ENCODE results near the gene DNASE2B. TPM values are rescaled to one million over a fixed set of nuclear protein-coding genes. Genes with fewer than 3 reads are reported as not detected.

DNASE2B gene
- total RNA-seq, 4 donors from 2014 or later: 1.3 to 8.2 (median 2.9) TPM

DNA sequence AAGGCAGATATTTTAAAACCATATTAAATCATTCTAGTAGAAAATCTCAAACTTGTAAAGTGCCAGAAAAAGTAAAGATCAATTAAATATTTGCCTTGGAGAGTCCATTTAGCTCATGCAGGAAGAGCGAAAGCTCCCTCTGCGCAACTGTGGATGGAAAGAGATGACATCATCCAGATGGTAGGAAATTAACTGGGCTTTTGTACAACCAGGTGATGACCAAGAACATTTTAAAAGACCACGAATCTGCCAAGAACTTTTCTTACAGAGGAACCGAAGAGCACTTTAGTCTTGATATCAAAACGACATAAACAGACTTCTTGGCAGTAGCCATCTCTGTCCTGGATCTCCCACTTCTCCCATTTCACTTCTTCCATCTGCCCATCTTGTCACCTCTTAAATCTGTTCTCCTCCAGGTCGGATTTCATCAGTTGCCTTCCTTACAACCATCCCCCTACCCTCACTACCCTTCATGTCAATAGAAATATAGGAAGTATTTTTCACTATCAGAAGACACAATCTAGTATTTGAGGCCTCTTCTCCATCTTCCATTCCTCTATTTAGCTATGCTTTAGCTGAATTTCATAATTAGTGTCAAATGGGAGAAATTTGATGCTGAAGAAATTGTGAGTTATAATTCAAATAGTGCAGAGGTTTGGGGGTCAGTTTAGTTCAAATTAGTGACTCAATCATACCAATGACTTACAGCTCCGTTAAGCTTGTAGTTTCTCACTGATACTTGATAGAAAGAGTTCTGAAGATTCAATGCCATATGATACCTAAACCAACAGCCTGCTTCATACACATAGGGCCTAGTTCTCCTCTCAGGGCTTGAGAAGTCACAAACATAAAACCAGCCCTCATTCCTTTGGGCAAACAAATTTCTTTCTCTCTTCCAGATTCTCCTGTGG lies 22.0 kb upstream of the DNASE2B start:
- Histone ChIP-seq H3K4me3 (peak overlapping the region in 1 of 4 donors; percentile 7), H3K36me3 (no peaks in the 10 kb centered on the region), H3K9me3 (no peaks in the 10 kb centered on the region), H3K27ac (peak overlapping the region; percentile 74 to 87 (median 77)), H3K4me1 (peaks cover 43 to 54% of the 10 kb centered on the region in 2 donors), H3K27me3 (no peaks in the 10 kb centered on the region)
- in situ Hi-C loops (cut with MboI; ENCODE audit: low sequenced_read_pairs in 4 of 4) (loop anchor here in 1 of 4 donors (10.0 kb wide), 1 partner anchor 71 kb away; the partner anchor contains the start of gene SAMD13), intact Hi-C loops (cut with DNase I; ENCODE audit: low total_unique reads) (loop anchor here (2.0 to 10.0 kb wide), 2 partner anchors 75 to 129 kb away; partner anchors contain the start of genes GNG5, SAMD13 and SPATA1)
- TF ChIP-seq, protein P1, sequence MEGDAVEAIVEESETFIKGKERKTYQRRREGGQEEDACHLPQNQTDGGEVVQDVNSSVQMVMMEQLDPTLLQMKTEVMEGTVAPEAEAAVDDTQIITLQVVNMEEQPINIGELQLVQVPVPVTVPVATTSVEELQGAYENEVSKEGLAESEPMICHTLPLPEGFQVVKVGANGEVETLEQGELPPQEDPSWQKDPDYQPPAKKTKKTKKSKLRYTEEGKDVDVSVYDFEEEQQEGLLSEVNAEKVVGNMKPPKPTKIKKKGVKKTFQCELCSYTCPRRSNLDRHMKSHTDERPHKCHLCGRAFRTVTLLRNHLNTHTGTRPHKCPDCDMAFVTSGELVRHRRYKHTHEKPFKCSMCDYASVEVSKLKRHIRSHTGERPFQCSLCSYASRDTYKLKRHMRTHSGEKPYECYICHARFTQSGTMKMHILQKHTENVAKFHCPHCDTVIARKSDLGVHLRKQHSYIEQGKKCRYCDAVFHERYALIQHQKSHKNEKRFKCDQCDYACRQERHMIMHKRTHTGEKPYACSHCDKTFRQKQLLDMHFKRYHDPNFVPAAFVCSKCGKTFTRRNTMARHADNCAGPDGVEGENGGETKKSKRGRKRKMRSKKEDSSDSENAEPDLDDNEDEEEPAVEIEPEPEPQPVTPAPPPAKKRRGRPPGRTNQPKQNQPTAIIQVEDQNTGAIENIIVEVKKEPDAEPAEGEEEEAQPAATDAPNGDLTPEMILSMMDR (IDR thresholded peaks at IDR 0.05 in 4 of 5, conservative IDR thresholded peaks at IDR 0.05 in 1 of 5): no peak
- no peak for TF ChIP-seq POLR2A (IDR thresholded peaks at IDR 0.05)
- DNase-seq (peak in 1 of 2 donors; percentile 55), ATAC-seq (peak; percentile 62 to 82)

DNA sequence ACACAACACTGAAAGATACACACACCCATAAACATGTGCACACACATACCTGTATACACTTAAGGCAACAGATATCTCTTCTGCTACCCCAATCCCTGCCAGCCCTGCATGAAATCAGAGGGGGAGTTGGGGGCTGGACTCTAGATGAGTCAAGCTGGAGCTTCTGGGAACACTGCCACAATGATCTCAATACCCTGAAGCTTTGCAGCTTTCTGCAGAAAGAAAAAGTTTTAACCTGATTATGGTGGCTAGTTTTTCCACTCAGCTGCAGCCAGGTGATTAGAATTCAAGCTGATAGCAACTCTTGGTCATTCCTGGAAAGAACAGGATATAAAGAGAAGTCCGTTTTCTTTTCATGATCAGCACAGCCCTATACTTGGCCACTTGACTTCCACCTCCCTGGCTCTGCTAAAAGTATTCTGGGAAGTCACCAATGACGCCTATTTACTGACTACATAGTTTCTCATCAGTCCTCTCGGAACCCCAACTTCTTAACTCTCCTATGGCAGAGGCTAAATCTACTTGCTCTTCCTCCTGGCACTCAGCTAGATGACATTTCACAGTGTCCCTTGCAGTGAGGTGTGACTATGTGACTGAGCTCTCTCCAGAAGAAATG lies 20.7 kb upstream of the DNASE2B start:
- DNase-seq (peak in 1 of 2 donors; percentile 23), ATAC-seq (no peak)
- TF ChIP-seq POLR2A (IDR thresholded peaks at IDR 0.05): no peak
- TF ChIP-seq, protein P1 (IDR thresholded peaks at IDR 0.05 in 4 of 5, conservative IDR thresholded peaks at IDR 0.05 in 1 of 5): no peak
- intact Hi-C loops (cut with DNase I; ENCODE audit: low total_unique reads) (loop anchor here (2.0 to 10.0 kb wide), 2 partner anchors 77 to 127 kb away; partner anchors contain the start of genes GNG5, SAMD13 and SPATA1), in situ Hi-C loops (cut with MboI; ENCODE audit: low sequenced_read_pairs in 4 of 4) (loop anchor here in 1 of 4 donors (10.0 kb wide), 1 partner anchor 73 kb away; the partner anchor contains the start of gene SAMD13)
- Histone ChIP-seq H3K36me3 (no peaks in the 10 kb centered on the region), H3K4me1 (peaks cover 43 to 54% of the 10 kb centered on the region in 2 donors), H3K27me3 (no peaks in the 10 kb centered on the region), H3K27ac (peak overlapping the region; percentile 74 to 87 (median 77)), H3K9me3 (no peaks in the 10 kb centered on the region), H3K4me3 (no peak overlapping the region)

DNA sequence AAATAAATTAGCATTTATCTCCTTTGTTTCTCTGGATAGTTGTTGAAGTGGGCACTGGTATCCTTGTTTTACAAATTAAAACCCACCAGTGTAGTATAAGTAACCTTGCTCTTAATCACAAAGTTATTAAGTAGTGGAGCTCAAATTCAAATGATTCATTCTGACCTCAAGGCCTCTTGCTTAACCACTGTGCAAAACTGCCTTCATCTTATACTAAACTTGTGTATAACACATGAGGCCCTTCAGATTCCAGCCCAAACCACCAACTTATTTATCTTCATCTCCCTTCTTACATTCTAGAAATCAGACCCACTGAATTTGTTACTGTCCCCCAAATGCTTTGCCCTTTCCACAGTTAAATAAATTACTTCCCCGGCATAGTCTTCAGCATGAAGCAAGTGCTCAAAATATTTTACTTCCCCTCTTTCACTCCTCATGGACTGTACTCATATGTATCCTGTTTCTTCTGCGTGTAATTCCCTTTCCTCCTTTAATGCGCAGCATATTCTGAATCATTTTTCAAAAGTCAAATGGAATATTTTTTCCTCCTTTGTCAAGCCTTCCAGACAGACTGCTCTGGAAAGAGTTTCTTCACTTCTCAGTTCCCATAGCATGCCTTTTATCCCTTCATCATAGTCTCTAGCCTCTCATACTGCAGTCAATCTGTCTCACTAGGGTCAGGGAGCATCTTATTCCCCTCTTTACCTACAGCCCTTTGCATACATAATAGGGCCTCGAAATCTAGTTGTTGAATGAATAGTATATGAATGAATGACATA lies 19.0 kb upstream of the DNASE2B start:
- no peaks in the 10 kb centered on the region for H3K36me3 ChIP-seq
- ATAC-seq (no peak), DNase-seq (no peak)
- in situ Hi-C loops (cut with MboI; ENCODE audit: low sequenced_read_pairs in 4 of 4): loop anchor here in 1 of 4 donors (10.0 kb wide), 1 partner anchor 75 kb away; the partner anchor contains the start of gene SAMD13
- intact Hi-C loops (cut with DNase I; ENCODE audit: low total_unique reads): loop anchor here (10.0 kb wide), 1 partner anchor 125 kb away; the partner anchor contains the start of genes GNG5 and SPATA1
- TF ChIP-seq, protein P1 (IDR thresholded peaks at IDR 0.05 in 4 of 5, conservative IDR thresholded peaks at IDR 0.05 in 1 of 5): no peak
- TF ChIP-seq POLR2A (IDR thresholded peaks at IDR 0.05): no peak
- H3K4me1 ChIP-seq: peaks cover 29 to 42% of the 10 kb centered on the region in 2 donors
- H3K4me3 ChIP-seq: no peak overlapping the region
- H3K27ac ChIP-seq: peak overlapping the region in 2 of 4 donors; percentile 0 to 19
- H3K9me3 ChIP-seq: no peaks in the 10 kb centered on the region
- H3K27me3 ChIP-seq: no peaks in the 10 kb centered on the region

DNA sequence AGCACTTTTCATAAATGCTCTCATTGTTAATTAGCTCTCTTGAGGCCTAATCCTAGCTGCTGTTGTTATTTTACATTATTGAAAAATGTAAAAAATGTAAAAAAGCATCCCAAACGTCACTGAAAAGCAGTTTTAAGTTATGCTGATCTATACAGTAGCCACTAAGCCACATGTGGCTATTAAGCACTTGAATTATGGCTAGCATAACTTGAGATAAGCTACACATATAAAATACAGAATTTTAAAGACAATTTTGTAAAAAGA lies 18.4 kb upstream of the DNASE2B start:
- Histone ChIP-seq H3K4me3 (no peak overlapping the region), H3K27me3 (no peaks in the 10 kb centered on the region), H3K27ac (peak overlapping the region in 1 of 4 donors; percentile 0), H3K9me3 (no peaks in the 10 kb centered on the region), H3K4me1 (peaks cover 24 to 37% of the 10 kb centered on the region in 2 donors), H3K36me3 (no peaks in the 10 kb centered on the region)
- DNase-seq (no peak), ATAC-seq (no peak)
- in situ Hi-C loops (cut with MboI; ENCODE audit: low sequenced_read_pairs in 4 of 4): loop anchor here in 1 of 4 donors (10.0 kb wide), 1 partner anchor 75 kb away; the partner anchor contains the start of gene SAMD13
- intact Hi-C loops (cut with DNase I; ENCODE audit: low total_unique reads): loop anchor here (10.0 kb wide), 1 partner anchor 125 kb away; the partner anchor contains the start of genes GNG5 and SPATA1
- TF ChIP-seq POLR2A (IDR thresholded peaks at IDR 0.05): no peak
- TF ChIP-seq, protein P1 (IDR thresholded peaks at IDR 0.05 in 4 of 5, conservative IDR thresholded peaks at IDR 0.05 in 1 of 5): no peak
